Measurements from ENCODE around the gene RRP1. TPM values are rescaled to one million over a fixed set of nuclear protein-coding genes. Genes with fewer than 3 reads are reported as not detected.

The RRP1 gene
- total and polyA plus RNA-seq, 4 donors = 4.4 to 18.1 (median 17.7) TPM

- Histone ChIP-seq H3K9me3 (ENCODE audit: control insufficient read depth, low read length) (no peaks in the 10 kb centered on the region), H3K4me3 (ENCODE audit: low read length in 2 of 2) (no peak overlapping the region), H3K4me1 (ENCODE audit: control insufficient read depth in 1 of 2, insufficient read depth in 2 of 2, low read length in 2 of 2) (no peaks in the 10 kb centered on the region), H3K36me3 (ENCODE audit: control insufficient read depth in 1 of 2, insufficient read depth in 2 of 2, low read length in 1 of 2) (peaks cover 0 to 2% of the 10 kb centered on the region in 2 donors), H3K27me3 (ENCODE audit: control insufficient read depth in 1 of 2, insufficient read depth in 2 of 2, low read length in 1 of 2) (no peaks in the 10 kb centered on the region), H3K27ac (ENCODE audit: low read depth in 1 of 2, low read length in 2 of 2) (no peak overlapping the region)
- DNase-seq = no peak
- ATAC-seq (ENCODE audit: low FRiP score) = no peak
- intact Hi-C loops (cut with DNase I) = no loop called here
- 64 to 71% methylated on average over 28 of the region's 28 CpGs for WGBS, 2 donors
Observed at GRCh38 chr21:43814215-43815106, 25.1 kb downstream of the RRP1 start.

GRCh38 chr21:43815107-43815613, 25.8 kb downstream of the RRP1 start:
- intact Hi-C loops (cut with DNase I) = no loop called here
- DNase-seq (no peak), ATAC-seq (ENCODE audit: low FRiP score) (no peak)
- H3K4me1 ChIP-seq (ENCODE audit: control insufficient read depth in 1 of 2, insufficient read depth in 2 of 2, low read length in 2 of 2) = no peaks in the 10 kb centered on the region
- WGBS, 2 donors = 26 to 35% methylated on average over 10 to 27 of the region's 27 CpGs
- no peaks in the 10 kb centered on the region for H3K9me3 ChIP-seq (ENCODE audit: control insufficient read depth, low read length)
- peaks cover 0 to 2% of the 10 kb centered on the region in 2 donors for H3K36me3 ChIP-seq (ENCODE audit: control insufficient read depth in 1 of 2, insufficient read depth in 2 of 2, low read length in 1 of 2)
- H3K27me3 ChIP-seq (ENCODE audit: control insufficient read depth in 1 of 2, insufficient read depth in 2 of 2, low read length in 1 of 2) = no peaks in the 10 kb centered on the region
- H3K4me3 ChIP-seq (ENCODE audit: low read length in 2 of 2) = no peak overlapping the region
- H3K27ac ChIP-seq (ENCODE audit: low read depth in 1 of 2, low read length in 2 of 2) = no peak overlapping the region

GRCh38 chr21:43815991-43816390, 26.6 kb downstream of the RRP1 start:
- H3K27me3 ChIP-seq (ENCODE audit: control insufficient read depth in 1 of 2, insufficient read depth in 2 of 2, low read length in 1 of 2) = no peaks in the 10 kb centered on the region
- ATAC-seq (ENCODE audit: low FRiP score) (no peak), DNase-seq (no peak)

GRCh38 chr21:43816611-43817071, 27.3 kb downstream of the RRP1 start:
- Histone ChIP-seq H3K4me1 (ENCODE audit: control insufficient read depth in 1 of 2, insufficient read depth in 2 of 2, low read length in 2 of 2) (no peaks in the 10 kb centered on the region), H3K36me3 (ENCODE audit: control insufficient read depth in 1 of 2, insufficient read depth in 2 of 2, low read length in 1 of 2) (peaks cover 0 to 2% of the 10 kb centered on the region in 2 donors), H3K4me3 (ENCODE audit: low read length in 2 of 2) (no peak overlapping the region), H3K27ac (ENCODE audit: low read depth in 1 of 2, low read length in 2 of 2) (no peak overlapping the region), H3K9me3 (ENCODE audit: control insufficient read depth, low read length) (no peaks in the 10 kb centered on the region), H3K27me3 (ENCODE audit: control insufficient read depth in 1 of 2, insufficient read depth in 2 of 2, low read length in 1 of 2) (no peaks in the 10 kb centered on the region)
- ATAC-seq (ENCODE audit: low FRiP score) (no peak), DNase-seq (peak in 1 of 2 donors; percentile 41)
- WGBS, 2 donors = 76 to 79% methylated on average over 14 of the region's 14 CpGs
- intact Hi-C loops (cut with DNase I) = no loop called here

More at GRCh38 chr21:43815991-43816390, 26.6 kb downstream of the RRP1 start:
- Histone ChIP-seq H3K4me1 (ENCODE audit: control insufficient read depth in 1 of 2, insufficient read depth in 2 of 2, low read length in 2 of 2) (no peaks in the 10 kb centered on the region), H3K4me3 (ENCODE audit: low read length in 2 of 2) (no peak overlapping the region), H3K27ac (ENCODE audit: low read depth in 1 of 2, low read length in 2 of 2) (no peak overlapping the region), H3K36me3 (ENCODE audit: control insufficient read depth in 1 of 2, insufficient read depth in 2 of 2, low read length in 1 of 2) (peaks cover 0 to 2% of the 10 kb centered on the region in 2 donors), H3K9me3 (ENCODE audit: control insufficient read depth, low read length) (no peaks in the 10 kb centered on the region)
- WGBS, 2 donors = 92 to 95% methylated on average over 15 of the region's 15 CpGs
- intact Hi-C loops (cut with DNase I) = no loop called here

- no peaks in the 10 kb centered on the region for H3K4me1 ChIP-seq (ENCODE audit: control insufficient read depth in 1 of 2, insufficient read depth in 2 of 2, low read length in 2 of 2)
- intact Hi-C loops (cut with DNase I) = no loop called here
- H3K27ac ChIP-seq (ENCODE audit: low read depth in 1 of 2, low read length in 2 of 2) = no peak overlapping the region
- H3K4me3 ChIP-seq (ENCODE audit: low read length in 2 of 2) = no peak overlapping the region
- no peaks in the 10 kb centered on the region for H3K27me3 ChIP-seq (ENCODE audit: control insufficient read depth in 1 of 2, insufficient read depth in 2 of 2, low read length in 1 of 2)
- peak in 1 of 2 donors; percentile 46 for DNase-seq
- peaks cover 0 to 2% of the 10 kb centered on the region in 2 donors for H3K36me3 ChIP-seq (ENCODE audit: control insufficient read depth in 1 of 2, insufficient read depth in 2 of 2, low read length in 1 of 2)
- no peaks in the 10 kb centered on the region for H3K9me3 ChIP-seq (ENCODE audit: control insufficient read depth, low read length)
- WGBS, 2 donors = 89% methylated on average over 29 of the region's 29 CpGs
- no peak for ATAC-seq (ENCODE audit: low FRiP score)
Observed at GRCh38 chr21:43817157-43818086, 28.0 kb downstream of the RRP1 start.

GRCh38 chr21:43818685-43819084, 29.3 kb downstream of the RRP1 start:
- no peaks in the 10 kb centered on the region for H3K4me1 ChIP-seq (ENCODE audit: control insufficient read depth in 1 of 2, insufficient read depth in 2 of 2, low read length in 2 of 2)
- 83 to 94% methylated on average over 3 of the region's 3 CpGs for WGBS, 2 donors
- intact Hi-C loops (cut with DNase I) = no loop called here
- H3K27ac ChIP-seq (ENCODE audit: low read depth in 1 of 2, low read length in 2 of 2) = no peak overlapping the region
- H3K36me3 ChIP-seq (ENCODE audit: control insufficient read depth in 1 of 2, insufficient read depth in 2 of 2, low read length in 1 of 2) = peaks cover 0 to 2% of the 10 kb centered on the region in 2 donors
- H3K9me3 ChIP-seq (ENCODE audit: control insufficient read depth, low read length) = no peaks in the 10 kb centered on the region
- no peak overlapping the region for H3K4me3 ChIP-seq (ENCODE audit: low read length in 2 of 2)
- DNase-seq (peak in 1 of 2 donors; percentile 27), ATAC-seq (ENCODE audit: low FRiP score) (no peak)
- no peaks in the 10 kb centered on the region for H3K27me3 ChIP-seq (ENCODE audit: control insufficient read depth in 1 of 2, insufficient read depth in 2 of 2, low read length in 1 of 2)

GRCh38 chr21:43819511-43820405, 30.4 kb downstream of the RRP1 start:
- no peak overlapping the region for H3K27ac ChIP-seq (ENCODE audit: low read depth in 1 of 2, low read length in 2 of 2)
- peaks cover 0 to 2% of the 10 kb centered on the region in 2 donors for H3K36me3 ChIP-seq (ENCODE audit: control insufficient read depth in 1 of 2, insufficient read depth in 2 of 2, low read length in 1 of 2)
- ATAC-seq (ENCODE audit: low FRiP score) (no peak), DNase-seq (peak in 1 of 2 donors; percentile 13)
- WGBS, 2 donors = 90 to 93% methylated on average over 25 of the region's 25 CpGs
- no peaks in the 10 kb centered on the region for H3K9me3 ChIP-seq (ENCODE audit: control insufficient read depth, low read length)
- no peaks in the 10 kb centered on the region for H3K4me1 ChIP-seq (ENCODE audit: control insufficient read depth in 1 of 2, insufficient read depth in 2 of 2, low read length in 2 of 2)
- H3K27me3 ChIP-seq (ENCODE audit: control insufficient read depth in 1 of 2, insufficient read depth in 2 of 2, low read length in 1 of 2) = no peaks in the 10 kb centered on the region
- intact Hi-C loops (cut with DNase I) = no loop called here
- H3K4me3 ChIP-seq (ENCODE audit: low read length in 2 of 2) = no peak overlapping the region

- WGBS, 2 donors = 94 to 95% methylated on average over 11 of the region's 11 CpGs
- Histone ChIP-seq H3K4me1 (ENCODE audit: control insufficient read depth in 1 of 2, insufficient read depth in 2 of 2, low read length in 2 of 2) (no peaks in the 10 kb centered on the region), H3K36me3 (ENCODE audit: control insufficient read depth in 1 of 2, insufficient read depth in 2 of 2, low read length in 1 of 2) (peaks cover 0 to 2% of the 10 kb centered on the region in 2 donors), H3K4me3 (ENCODE audit: low read length in 2 of 2) (no peak overlapping the region), H3K9me3 (ENCODE audit: control insufficient read depth, low read length) (no peaks in the 10 kb centered on the region), H3K27ac (ENCODE audit: low read depth in 1 of 2, low read length in 2 of 2) (no peak overlapping the region), H3K27me3 (ENCODE audit: control insufficient read depth in 1 of 2, insufficient read depth in 2 of 2, low read length in 1 of 2) (no peaks in the 10 kb centered on the region)
- intact Hi-C loops (cut with DNase I) = no loop called here
- ATAC-seq (ENCODE audit: low FRiP score) = no peak
- DNase-seq = peak in 1 of 2 donors; percentile 51
Observed at GRCh38 chr21:43820466-43820865, 31.1 kb downstream of the RRP1 start.
